ENCODE results near the gene HSPA6. TPM values are rescaled to one million over a fixed set of nuclear protein-coding genes. Genes with fewer than 3 reads are reported as not detected.

Gene HSPA6
- total RNA-seq, result 0.30 and 1.1 TPM in 2 replicates

GRCh38 chr1:161523817-161524741, at the start of gene HSPA6:
Gene HSPA6 (plus strand): TSS chr1:161524540. CDS start chr1:161524659, 119 bp downstream.

DNA sequence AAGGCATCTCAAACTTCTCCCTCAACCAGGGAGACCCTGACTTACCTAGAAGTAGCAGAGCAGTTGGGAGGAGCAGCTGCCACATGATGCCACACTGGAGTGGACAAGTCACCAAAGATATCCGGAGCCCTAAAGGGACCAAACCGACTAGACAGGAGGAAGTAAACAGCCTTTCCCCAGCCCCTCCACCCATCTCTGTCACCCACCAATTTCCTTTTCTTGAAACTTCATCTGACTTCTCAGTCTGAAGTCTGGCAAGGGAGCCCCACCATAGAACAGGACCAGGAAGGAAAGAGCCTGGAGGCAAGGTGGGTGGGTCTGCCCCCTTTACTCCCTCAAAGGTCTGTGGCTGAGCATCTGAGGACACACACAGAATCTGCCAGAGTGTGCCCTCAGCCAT, 25.3 kb downstream of the HSPA6 start, which contains the start of gene FCGR3A:
Gene FCGR3A (minus strand): TSS at position 167 of the 400 bp plus-strand sequence. CDS start 82 bp downstream, at position 85.

Other genes starting within 250 kb of the HSPA6 start
- gene MPZ, start 214.6 kb upstream of the HSPA6 start, total RNA-seq, result 0.88 and 0.89 TPM in 2 replicates
- 32.7 and 38.2 TPM in 2 replicates for gene SDHC, start 210.2 kb upstream of the HSPA6 start, total RNA-seq
- gene CFAP126, start 156.7 kb upstream of the HSPA6 start, total RNA-seq, result not detected in 2 replicates
- gene FCGR2A, start 19.1 kb upstream of the HSPA6 start, total RNA-seq, result 0.14 TPM in 1 of 2 replicates, not detected in the other
- gene FCGR3A, start 25.3 kb downstream of the HSPA6 start, total RNA-seq, result not detected in 2 replicates
- not detected in 2 replicates for gene FCGR3B, start 106.6 kb downstream of the HSPA6 start, total RNA-seq
- gene FCGR2B, start 138.6 kb downstream of the HSPA6 start, total RNA-seq, result not detected in 2 replicates
- gene FCRLA, start 182.7 kb downstream of the HSPA6 start, total RNA-seq, result 0.59 and 0.83 TPM in 2 replicates
- gene FCRLB, start 197.0 kb downstream of the HSPA6 start, total RNA-seq, result 0.89 and 3.7 TPM in 2 replicates
- gene DUSP12, start 225.2 kb downstream of the HSPA6 start, total RNA-seq, result 33.6 and 37.0 TPM in 2 replicates
- 27.6 and 29.9 TPM in 2 replicates for gene ATF6, start 241.8 kb downstream of the HSPA6 start, total RNA-seq

All from smooth muscle cell of the umbilical artery (primary cell).